WERI-Rb-1 (cell line): ENCODE data around the gene SLC32A1.

Experiments
- DNase-seq: peaks from one replicate; pipeline ENCODE4 v3.0.0-alpha.2; 2020
- H3K27ac ChIP-seq: fragments of 250-450 bp; sonication (Bioruptor Pico); 2 replicates; pipeline ENCODE4 v1.5.1; 2020; ENCODE audit warnings: mild to moderate bottlenecking, moderate library complexity
- H3K27me3 ChIP-seq: fragments of 250-450 bp; sonication (Bioruptor Pico); 2 replicates; pipeline ENCODE4 v1.5.1; 2021; ENCODE audit warnings: mild to moderate bottlenecking, low read depth, moderate library complexity; ENCODE audit not compliant: insufficient read depth, severe bottlenecking
- H3K36me3 ChIP-seq: fragments of 250-450 bp; sonication (Bioruptor Pico); 2 replicates; pipeline ENCODE4 v1.5.1; 2020; ENCODE audit warnings: mild to moderate bottlenecking, moderate library complexity
- H3K4me3 ChIP-seq: 2 replicates; pipeline ENCODE4 v1.5.1; 2011; ENCODE audit warnings: low read depth, mild to moderate bottlenecking, control low read depth, low read length
- H3K9me3 ChIP-seq: fragments of 250-450 bp; sonication (Bioruptor Pico); 2 replicates; pipeline ENCODE4 v1.5.1; 2021; ENCODE audit warnings: mild to moderate bottlenecking, moderate library complexity; ENCODE audit not compliant: severe bottlenecking
- CTCF ChIP-seq: IDR thresholded peaks from 2 replicates; pipeline ENCODE4 v1.5.1; 2011; ENCODE audit warnings: low read depth, mild to moderate bottlenecking, control low read depth, inconsistent platforms, low read length

Gene SLC32A1

DNA sequence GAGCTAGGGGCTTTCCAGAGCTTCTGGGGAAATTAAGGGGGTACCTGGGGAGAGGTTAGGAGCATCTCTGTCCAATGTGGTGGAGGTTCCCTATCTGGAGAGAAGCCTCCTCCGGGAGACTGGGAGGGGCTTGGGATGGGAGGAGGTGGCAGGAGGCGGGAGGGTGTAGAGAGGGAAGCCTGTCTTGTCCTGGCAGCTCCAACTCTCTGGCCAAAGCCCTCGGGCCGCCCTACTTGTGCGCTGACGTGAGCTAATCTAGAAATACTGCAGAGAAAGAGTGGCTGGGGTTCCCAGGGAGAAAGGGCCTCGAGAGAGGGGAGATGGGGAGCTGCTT is 1.6 kb upstream of the SLC32A1 start:
- H3K27ac ChIP-seq: no peak overlapping the region
- no peak overlapping the region for H3K4me3 ChIP-seq
- H3K9me3 ChIP-seq: no peaks in the 10 kb centered on the region
- no peaks in the 10 kb centered on the region for H3K36me3 ChIP-seq
- DNase-seq: no peak
- peaks cover 78% of the 10 kb centered on the region for H3K27me3 ChIP-seq
- no peak for TF ChIP-seq CTCF

- DNase-seq: no peak
- TF ChIP-seq CTCF: no peak
- Histone ChIP-seq H3K9me3 (no peaks in the 10 kb centered on the region), H3K4me3 (peak overlapping the region; percentile 27), H3K27ac (no peak overlapping the region), H3K36me3 (no peaks in the 10 kb centered on the region), H3K27me3 (peaks cover 81% of the 10 kb centered on the region)
Measured at GRCh38 chr20:38723017-38723847, 1.1 kb upstream of the SLC32A1 start.

DNA sequence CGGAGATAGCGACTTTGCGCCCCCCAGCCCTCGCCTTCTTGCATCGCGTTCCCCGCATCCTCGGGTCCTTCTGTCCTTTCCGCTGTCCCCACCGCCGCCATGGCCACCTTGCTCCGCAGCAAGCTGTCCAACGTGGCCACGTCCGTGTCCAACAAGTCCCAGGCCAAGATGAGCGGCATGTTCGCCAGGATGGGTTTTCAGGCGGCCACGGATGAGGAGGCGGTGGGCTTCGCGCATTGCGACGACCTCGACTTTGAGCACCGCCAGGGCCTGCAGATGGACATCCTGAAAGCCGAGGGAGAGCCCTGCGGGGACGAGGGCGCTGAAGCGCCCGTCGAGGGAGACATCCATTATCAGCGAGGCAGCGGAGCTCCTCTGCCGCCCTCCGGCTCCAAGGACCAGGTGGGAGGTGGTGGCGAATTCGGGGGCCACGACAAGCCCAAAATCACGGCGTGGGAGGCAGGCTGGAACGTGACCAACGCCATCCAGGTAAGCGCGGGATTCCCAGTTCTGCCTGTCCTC is 401 bp downstream of the SLC32A1 start:
- no peak for DNase-seq
- peak overlapping the region; percentile 4 for H3K4me3 ChIP-seq
- no peak overlapping the region for H3K27ac ChIP-seq
- H3K9me3 ChIP-seq: peaks cover 2% of the 10 kb centered on the region
- TF ChIP-seq CTCF: no peak
- H3K27me3 ChIP-seq: peaks cover 96% of the 10 kb centered on the region
- H3K36me3 ChIP-seq: no peaks in the 10 kb centered on the region

GRCh38 chr20:38725148-38725901 is 1.0 kb downstream of the SLC32A1 start:
- TF ChIP-seq CTCF: 0 out of 2 replicates have a peak, but pooled peaks have one; percentile 26
- no peak overlapping the region for H3K27ac ChIP-seq
- no peaks in the 10 kb centered on the region for H3K36me3 ChIP-seq
- DNase-seq: peak; percentile 28
- H3K9me3 ChIP-seq: peaks cover 3% of the 10 kb centered on the region
- H3K4me3 ChIP-seq: no peak overlapping the region
- H3K27me3 ChIP-seq: peaks cover 100% of the 10 kb centered on the region

- peak; percentile 72 for TF ChIP-seq CTCF
- DNase-seq: peak; percentile 85
- Histone ChIP-seq H3K27ac (no peak overlapping the region), H3K27me3 (peaks cover 100% of the 10 kb centered on the region), H3K4me3 (no peak overlapping the region), H3K9me3 (peaks cover 3% of the 10 kb centered on the region), H3K36me3 (no peaks in the 10 kb centered on the region)
Measured at GRCh38 chr20:38725931-38726803, 1.9 kb downstream of the SLC32A1 start.
